ENCODE results near the gene CTNND2.

Gene CTNND2

DNA sequence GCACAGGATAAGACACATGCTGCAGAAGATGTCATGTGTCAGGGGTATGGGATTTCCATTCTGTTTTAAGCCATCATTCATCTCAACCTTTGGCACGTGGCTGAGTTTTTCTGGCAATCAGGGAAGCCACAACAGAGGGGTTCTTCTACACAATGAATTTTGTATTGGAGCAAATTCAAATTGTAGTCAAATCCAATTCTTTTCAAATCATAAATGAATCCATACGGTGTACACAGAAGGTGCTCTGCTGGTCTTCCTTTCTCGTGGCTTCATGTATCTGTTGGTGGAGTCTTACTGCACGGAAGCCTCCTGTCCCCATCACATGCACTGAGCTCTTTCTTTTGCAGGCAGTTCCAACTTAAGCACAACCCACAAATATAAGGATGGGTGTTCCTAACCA lies 706.5 kb downstream of the CTNND2 start:
- TF ChIP-seq, protein P1, sequence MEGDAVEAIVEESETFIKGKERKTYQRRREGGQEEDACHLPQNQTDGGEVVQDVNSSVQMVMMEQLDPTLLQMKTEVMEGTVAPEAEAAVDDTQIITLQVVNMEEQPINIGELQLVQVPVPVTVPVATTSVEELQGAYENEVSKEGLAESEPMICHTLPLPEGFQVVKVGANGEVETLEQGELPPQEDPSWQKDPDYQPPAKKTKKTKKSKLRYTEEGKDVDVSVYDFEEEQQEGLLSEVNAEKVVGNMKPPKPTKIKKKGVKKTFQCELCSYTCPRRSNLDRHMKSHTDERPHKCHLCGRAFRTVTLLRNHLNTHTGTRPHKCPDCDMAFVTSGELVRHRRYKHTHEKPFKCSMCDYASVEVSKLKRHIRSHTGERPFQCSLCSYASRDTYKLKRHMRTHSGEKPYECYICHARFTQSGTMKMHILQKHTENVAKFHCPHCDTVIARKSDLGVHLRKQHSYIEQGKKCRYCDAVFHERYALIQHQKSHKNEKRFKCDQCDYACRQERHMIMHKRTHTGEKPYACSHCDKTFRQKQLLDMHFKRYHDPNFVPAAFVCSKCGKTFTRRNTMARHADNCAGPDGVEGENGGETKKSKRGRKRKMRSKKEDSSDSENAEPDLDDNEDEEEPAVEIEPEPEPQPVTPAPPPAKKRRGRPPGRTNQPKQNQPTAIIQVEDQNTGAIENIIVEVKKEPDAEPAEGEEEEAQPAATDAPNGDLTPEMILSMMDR (IDR thresholded peaks at IDR 0.05; ENCODE audit: control extremely low read depth, extremely low read depth, low read depth, missing control alignments): no peak
- ChIA-PET CTCF (no interaction called here), POLR2A (no interaction called here)
- no peak for DNase-seq (ENCODE audit: extremely low spot score)

DNA sequence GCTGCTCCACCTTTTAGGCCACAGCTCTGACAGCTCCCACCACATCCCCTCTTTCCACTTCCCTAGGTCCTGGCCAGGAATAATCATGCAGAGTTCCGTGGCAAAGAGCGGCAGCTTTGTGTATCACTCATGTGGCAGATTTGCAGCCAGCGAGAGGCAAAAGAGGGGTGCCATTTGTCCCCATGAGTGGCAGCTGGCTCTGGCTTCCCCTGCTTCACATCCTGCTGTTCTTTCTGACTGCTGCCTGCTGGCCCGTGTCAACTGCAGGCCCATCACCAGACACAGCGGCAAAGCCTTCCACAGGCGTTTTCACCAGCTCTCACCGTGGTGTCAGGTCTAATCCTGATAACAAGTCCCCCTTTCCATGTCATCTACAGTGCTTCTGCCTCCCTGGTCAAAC lies 712.6 kb downstream of the CTNND2 start:
- TF ChIP-seq, protein P1 (IDR thresholded peaks at IDR 0.05; ENCODE audit: control extremely low read depth, extremely low read depth, low read depth, missing control alignments): no peak
- DNase-seq (ENCODE audit: extremely low spot score): no peak
- CTCF ChIA-PET: no interaction called here
- POLR2A ChIA-PET: no interaction called here

DNA sequence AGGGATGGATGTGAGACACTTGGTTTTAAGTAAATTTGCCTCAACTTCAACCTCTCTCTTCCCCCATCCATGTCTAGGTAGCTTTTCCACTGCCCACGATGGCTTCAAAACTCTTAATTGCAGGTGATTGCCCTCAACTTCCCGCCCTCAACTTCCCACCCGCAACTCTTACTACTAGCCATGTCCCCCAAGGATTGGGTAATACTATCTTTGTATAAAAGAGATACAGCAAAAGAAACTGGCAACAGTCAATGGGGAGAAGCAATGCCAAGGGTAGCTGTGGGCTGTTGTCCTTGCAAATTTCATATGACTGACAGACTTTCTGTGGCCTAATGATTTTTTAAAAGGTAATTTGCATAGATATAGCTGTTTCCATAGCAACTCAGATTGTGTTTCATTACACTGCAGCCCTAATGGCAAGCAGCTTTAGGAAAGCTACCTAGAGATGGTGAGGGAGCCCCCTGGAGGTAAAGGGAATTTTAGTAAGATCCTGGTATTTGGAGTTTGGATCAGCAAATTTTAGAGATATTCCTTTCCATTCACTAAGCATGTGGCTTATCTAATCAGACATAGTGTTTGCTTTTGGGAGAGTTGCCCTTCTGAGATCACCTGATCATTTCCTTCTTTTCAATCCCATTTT lies 721.7 kb downstream of the CTNND2 start:
- DNase-seq (ENCODE audit: extremely low spot score): peak; percentile 31
- TF ChIP-seq, protein P1 (IDR thresholded peaks at IDR 0.05; ENCODE audit: control extremely low read depth, extremely low read depth, low read depth, missing control alignments): peak; percentile 41
- ChIA-PET CTCF (interaction anchor here (0.9 to 1.6 kb wide), 3 partner anchors 30 to 731 kb away, joined by 3 to 4 read pairs (median 4); no protein-coding TSS in a partner anchor), POLR2A (no interaction called here)

DNA sequence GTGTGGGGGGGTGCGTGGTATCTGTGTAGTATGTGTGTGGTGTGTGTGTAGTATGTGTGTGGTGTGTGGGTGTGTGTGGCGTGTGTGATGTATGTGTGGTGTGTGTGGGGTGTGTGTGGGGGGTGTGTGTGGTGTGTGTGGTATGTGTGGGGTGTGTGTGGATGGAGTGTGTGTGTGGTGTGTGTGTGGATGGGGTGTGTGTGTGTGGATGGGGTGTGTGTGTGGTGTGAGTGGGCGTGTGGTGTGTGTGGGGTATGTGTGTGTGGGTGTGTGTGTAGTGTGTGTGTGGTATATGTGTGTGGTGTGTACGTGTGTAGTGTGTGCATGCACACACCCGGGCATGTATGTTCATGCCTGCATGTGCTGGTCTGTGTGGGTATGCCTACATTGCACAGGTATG lies 722.3 kb downstream of the CTNND2 start:
- DNase-seq (ENCODE audit: extremely low spot score): no peak
- ChIA-PET CTCF (interaction anchor here (1.0 to 1.6 kb wide), 2 partner anchors 29 to 195 kb away, joined by 3 to 4 read pairs; no protein-coding TSS in a partner anchor), POLR2A (no interaction called here)
- TF ChIP-seq, protein P1 (IDR thresholded peaks at IDR 0.05; ENCODE audit: control extremely low read depth, extremely low read depth, low read depth, missing control alignments): no peak

DNA sequence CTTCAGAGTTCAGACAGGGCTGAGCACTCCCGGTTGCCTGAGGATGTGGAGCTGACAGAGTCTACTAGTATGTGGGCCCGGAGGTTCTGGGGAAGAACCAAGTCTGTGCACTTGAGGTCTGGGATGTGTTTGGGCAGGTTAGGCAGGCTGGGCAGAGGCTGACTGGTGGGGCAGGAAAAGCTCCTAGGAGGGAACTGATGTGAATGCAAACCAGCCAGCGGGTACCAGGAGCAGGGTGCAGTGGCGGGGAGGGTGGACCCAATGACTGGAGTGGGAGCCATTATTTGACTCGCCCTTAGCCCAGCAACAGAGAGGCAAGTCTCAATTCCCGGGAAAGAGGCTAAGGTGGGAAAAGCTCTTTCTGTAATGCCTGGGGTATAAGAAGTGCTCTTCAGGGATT lies 723.4 kb downstream of the CTNND2 start:
- POLR2A ChIA-PET: no interaction called here
- CTCF ChIA-PET: interaction anchor here (0.7 kb wide), 1 partner anchor 193 kb away, joined by 4 read pairs; no protein-coding TSS in a partner anchor
- TF ChIP-seq, protein P1 (IDR thresholded peaks at IDR 0.05; ENCODE audit: control extremely low read depth, extremely low read depth, low read depth, missing control alignments): no peak

DNA sequence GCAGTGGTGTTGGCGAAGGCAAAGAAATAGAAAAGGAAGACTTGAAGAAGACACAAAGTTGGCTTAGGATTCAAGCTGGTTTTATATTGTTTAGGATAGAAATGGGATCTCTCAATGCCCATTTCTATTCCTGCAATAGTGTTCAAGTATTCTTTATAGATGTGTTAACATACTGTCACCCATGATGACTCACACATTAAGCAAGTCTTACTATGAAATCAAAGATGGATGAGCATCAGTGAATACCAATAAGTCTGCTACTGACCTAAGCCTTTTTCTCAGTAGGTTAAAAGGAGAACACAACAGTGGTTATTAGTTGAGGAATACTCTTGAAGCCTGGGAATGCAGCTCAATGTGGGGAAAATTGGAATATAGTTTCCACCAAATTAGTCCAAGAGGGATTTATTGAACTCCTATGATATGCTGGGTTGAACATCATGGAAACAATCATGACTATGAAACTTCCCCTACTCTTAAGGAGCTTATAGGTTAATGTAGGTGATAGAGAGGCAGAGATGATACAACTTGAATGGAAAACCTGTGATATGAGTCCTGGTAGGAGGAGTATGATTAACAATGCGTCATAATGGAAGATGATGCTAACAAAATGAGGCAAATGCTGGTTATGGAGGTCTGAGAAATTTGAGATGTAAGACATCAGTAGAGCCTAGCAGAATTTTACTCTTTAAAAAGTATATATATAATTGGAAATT lies 726.1 kb downstream of the CTNND2 start:
- TF ChIP-seq, protein P1 (IDR thresholded peaks at IDR 0.05; ENCODE audit: control extremely low read depth, extremely low read depth, low read depth, missing control alignments): no peak
- ChIA-PET CTCF (no interaction called here), POLR2A (no interaction called here)
- no peak for DNase-seq (ENCODE audit: extremely low spot score)

More for the DNA sequence above, 723.4 kb downstream of the CTNND2 start:
- DNase-seq (ENCODE audit: extremely low spot score): no peak
